Psoas muscle (tissue), 8 donors: ENCODE measurements around the gene POGK. TPM values are rescaled to one million over a fixed set of nuclear protein-coding genes. Genes with fewer than 3 reads are reported as not detected.
"Not testable (repeated sequence)": the region's sequence is repeated elsewhere in the genome, so short reads cannot be mapped to it uniquely, and the experiment has no call there.

Experiments used
- ATAC-seq, 4 donors: fragments of 200-7000 bp; cut with Tn5 transposase; one replicate each; pipeline ENCODE4 v1.9.1; 2020; ENCODE audit warnings: moderate library complexity in 3 of 4, mild to moderate bottlenecking in 2 of 4
- DNase-seq, 2 donors: peaks; one replicate each; pipeline ENCODE4 v3.0.0-alpha.2; 2020
- H3K27ac ChIP-seq: fragments of 200-600 bp; one replicate; pipeline ENCODE4 v1.8.0; 2022
- H3K27me3 ChIP-seq, 3 donors: fragments of 200-600 bp in 1 of 3; one replicate each; pipeline versions ENCODE4 v1.6.1 to v1.8.0; 2013 to 2022; ENCODE audit warnings: low read length in 2 of 3, mild to moderate bottlenecking in 2 of 3, moderate library complexity in 1 of 3; ENCODE audit not compliant: insufficient read depth in 3 of 3
- H3K36me3 ChIP-seq, 2 donors: fragments of 200-600 bp in 1 of 2; one replicate each; pipeline versions ENCODE4 v1.6.1 to v1.8.0; 2013 to 2022; ENCODE audit warnings: low read depth in 1 of 2, mild to moderate bottlenecking in 1 of 2, moderate library complexity in 1 of 2; ENCODE audit not compliant: insufficient read depth in 1 of 2
- H3K4me1 ChIP-seq: fragments of 200-600 bp; one replicate; pipeline ENCODE4 v1.8.0; 2022
- H3K4me3 ChIP-seq: fragments of 200-600 bp; one replicate; pipeline ENCODE4 v1.8.0; 2022; ENCODE audit warnings: mild to moderate bottlenecking
- H3K9me3 ChIP-seq: fragments of 200-600 bp; one replicate; pipeline ENCODE4 v1.8.0; 2022
- WGBS, 3 donors: extraction: QIAGEN DNeasy Blood & Tissue Kit; methylation state at CpG; one replicate each; pipeline versions ENCODE4 v1.1.6 to v1.1.7; 2013; 5-methylcytosine and 5-hydroxymethylcytosine counted together
- intact Hi-C, 2 donors: fragments of 100-400 bp; cut with DNase I; formaldehyde crosslinking; loops; one replicate each; pipeline versions ENCODE4 v1.11.0 to v1.14.2; 2022
- polyA plus RNA-seq, 3 donors: library from polyadenylated mRNA; stranded (reverse); fragments of 200-250 nt; gene quantifications; one replicate each; pipeline ENCODE4 v1.2.3, GENCODE V29; 2013
- total RNA-seq, 4 donors: library from RNA; stranded (reverse); fragmentation: NEBNext Ultra II Directional in 2 of 4; extraction: Animal tissue kit (Norgen Biotek cat#: 25700) in 2 of 4; gene quantifications; one replicate each; pipeline versions ENCODE4 v1.2.1 to v1.2.4, GENCODE V29; 2021 to 2023
- TF ChIP-seq, protein P1 (sequence below): fragments of 200-600 bp; IDR thresholded peaks from one replicate; pipeline ENCODE4 v1.8.0; 2022; ENCODE audit warnings: antibody characterized with exemption
- donor health status: healthy with polysubstance abuse.
- donor health status: DM: no; HTN: no; CAD: no; lungs with moderate emphysema.
- donor health status: Bipolar disorder and iron deficiency.
- donor health status: healthy.
- donor health status: DM: yes; HTN: yes; CAD: no.
- donor health status: DM: no; HTN: no; CAD: no.
- donor health status: DM: no; HTN: no; CAD: no.
- donor health status: DM: yes; HTN: yes; CAD: no.

The POGK gene
- total and polyA plus RNA-seq, 7 donors = 3.4 to 15.6 (median 9.1) TPM

DNA sequence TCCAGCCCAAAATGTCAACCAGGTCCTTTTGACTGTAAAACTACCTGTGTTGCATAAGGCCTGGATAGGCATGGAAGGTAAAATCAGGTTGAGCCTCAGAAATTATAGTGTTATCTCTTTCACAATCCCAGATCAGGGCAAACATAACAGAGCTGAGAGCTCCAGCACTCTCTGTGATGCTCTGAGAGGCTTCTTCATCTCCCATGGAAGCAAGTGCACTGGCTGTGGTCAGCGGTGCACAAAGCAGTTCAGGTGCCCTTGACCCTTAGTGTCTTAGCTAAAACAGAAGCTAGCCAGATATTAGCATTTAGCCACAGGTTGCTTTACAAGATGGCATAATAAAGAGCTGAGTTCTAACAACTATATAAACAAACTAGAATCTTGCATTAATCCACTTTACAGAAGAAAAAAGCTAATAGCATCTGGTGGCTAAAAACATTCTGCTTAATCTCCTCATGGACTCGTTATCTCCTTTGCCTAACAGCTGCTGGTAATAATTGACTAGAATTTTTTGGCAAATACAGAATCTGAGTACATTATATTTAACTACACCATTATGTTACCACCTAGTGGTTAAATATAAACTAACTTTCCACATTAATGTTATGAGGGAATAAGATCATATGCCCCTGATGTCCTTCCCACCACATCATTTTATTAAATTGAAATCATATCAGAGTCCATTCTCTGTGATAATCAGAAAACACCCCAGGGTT, 25.6 kb upstream of the POGK start:
- Histone ChIP-seq H3K4me1 (no peaks in the 10 kb centered on the region), H3K4me3 (no peak overlapping the region), H3K36me3 (no peaks in the 10 kb centered on the region), H3K27ac (no peak overlapping the region), H3K9me3 (no peaks in the 10 kb centered on the region), H3K27me3 (no peaks in the 10 kb centered on the region)
- intact Hi-C loops = no loop called here
- DNase-seq (no peak), ATAC-seq (no peak)
- TF ChIP-seq, protein P1, sequence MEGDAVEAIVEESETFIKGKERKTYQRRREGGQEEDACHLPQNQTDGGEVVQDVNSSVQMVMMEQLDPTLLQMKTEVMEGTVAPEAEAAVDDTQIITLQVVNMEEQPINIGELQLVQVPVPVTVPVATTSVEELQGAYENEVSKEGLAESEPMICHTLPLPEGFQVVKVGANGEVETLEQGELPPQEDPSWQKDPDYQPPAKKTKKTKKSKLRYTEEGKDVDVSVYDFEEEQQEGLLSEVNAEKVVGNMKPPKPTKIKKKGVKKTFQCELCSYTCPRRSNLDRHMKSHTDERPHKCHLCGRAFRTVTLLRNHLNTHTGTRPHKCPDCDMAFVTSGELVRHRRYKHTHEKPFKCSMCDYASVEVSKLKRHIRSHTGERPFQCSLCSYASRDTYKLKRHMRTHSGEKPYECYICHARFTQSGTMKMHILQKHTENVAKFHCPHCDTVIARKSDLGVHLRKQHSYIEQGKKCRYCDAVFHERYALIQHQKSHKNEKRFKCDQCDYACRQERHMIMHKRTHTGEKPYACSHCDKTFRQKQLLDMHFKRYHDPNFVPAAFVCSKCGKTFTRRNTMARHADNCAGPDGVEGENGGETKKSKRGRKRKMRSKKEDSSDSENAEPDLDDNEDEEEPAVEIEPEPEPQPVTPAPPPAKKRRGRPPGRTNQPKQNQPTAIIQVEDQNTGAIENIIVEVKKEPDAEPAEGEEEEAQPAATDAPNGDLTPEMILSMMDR = no peak
- WGBS, 3 donors = 49 to 51% (median 50%) methylated on average over 2 of the region's 2 CpGs

DNA sequence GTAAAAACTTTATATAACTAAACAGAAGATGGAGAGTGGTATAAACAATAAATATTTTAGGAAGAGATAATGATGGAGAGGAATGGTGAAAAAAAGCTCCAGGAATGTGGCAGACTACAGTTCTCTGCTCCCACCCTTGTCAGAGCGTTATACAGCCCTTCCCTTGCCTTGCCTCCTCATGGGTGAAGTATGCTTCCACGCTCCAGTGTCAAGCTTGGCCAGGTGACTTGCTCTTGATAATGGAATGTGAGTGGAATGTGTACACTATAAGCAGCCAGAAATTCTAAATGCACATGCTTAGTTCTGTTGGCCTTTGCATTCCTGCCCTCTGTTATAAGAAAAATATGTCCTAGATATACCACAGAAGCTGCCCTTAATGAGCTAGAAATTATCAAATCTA, 24.7 kb upstream of the POGK start:
- Histone ChIP-seq H3K36me3 (no peaks in the 10 kb centered on the region), H3K4me3 (no peak overlapping the region), H3K27ac (no peak overlapping the region), H3K27me3 (no peaks in the 10 kb centered on the region), H3K4me1 (no peaks in the 10 kb centered on the region), H3K9me3 (no peaks in the 10 kb centered on the region)
- intact Hi-C loops = no loop called here
- no peak for DNase-seq
- ATAC-seq = no peak
- WGBS, 3 donors = 52 to 63% (median 61%) methylated on average over 2 of the region's 2 CpGs
- TF ChIP-seq, protein P1 = no peak

DNA sequence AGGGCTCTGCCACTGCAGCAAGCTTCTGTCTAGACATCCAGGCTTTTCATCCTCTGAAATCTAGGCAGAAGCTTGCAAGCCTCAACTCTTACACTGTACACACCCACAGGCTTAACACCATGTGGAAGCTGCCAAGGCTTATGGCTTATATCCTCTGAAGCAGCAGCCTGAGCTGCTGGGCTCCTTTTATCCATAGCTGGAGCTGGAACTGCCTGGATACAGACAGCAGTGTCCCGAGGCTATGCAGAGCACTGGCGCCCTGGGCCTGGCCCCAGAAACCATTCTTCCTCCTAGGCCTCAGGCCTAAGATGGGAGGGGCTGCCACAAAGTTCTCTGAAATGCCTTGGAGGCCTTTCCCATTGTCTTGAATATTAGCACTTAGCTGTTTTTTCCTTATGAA, 19.3 kb upstream of the POGK start:
- no peaks in the 10 kb centered on the region for H3K36me3 ChIP-seq
- no peak overlapping the region for H3K27ac ChIP-seq
- DNase-seq (no peak), ATAC-seq (no peak)
- TF ChIP-seq, protein P1 = no peak
- 54 to 75% (median 64%) methylated on average over 2 of the region's 2 CpGs for WGBS, 3 donors
- no peaks in the 10 kb centered on the region for H3K27me3 ChIP-seq
- no peaks in the 10 kb centered on the region for H3K9me3 ChIP-seq
- H3K4me3 ChIP-seq = no peak overlapping the region
- intact Hi-C loops = no loop called here
- no peaks in the 10 kb centered on the region for H3K4me1 ChIP-seq

DNA sequence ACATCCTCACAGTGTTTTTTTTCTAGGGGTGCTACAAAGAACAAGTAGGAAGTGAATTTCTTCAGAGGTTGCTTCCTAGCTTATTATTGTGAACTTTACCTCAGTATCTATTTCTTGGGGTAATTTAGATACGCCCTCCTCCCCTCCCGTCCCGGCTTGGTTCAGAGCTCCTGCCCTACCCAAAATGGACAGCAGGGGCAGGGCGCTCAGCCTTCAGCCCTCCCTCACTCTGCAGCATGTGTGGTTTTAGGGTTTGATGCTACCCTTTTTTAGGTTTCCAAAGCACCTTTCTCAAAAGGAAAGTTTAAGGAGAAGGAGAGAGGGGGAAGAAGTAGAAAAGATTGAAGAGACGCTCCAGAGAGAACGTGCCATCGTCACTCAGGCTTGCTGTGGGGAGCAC, 16.9 kb upstream of the POGK start:
- Histone ChIP-seq H3K4me1 (no peaks in the 10 kb centered on the region), H3K27me3 (no peaks in the 10 kb centered on the region), H3K9me3 (no peaks in the 10 kb centered on the region), H3K36me3 (no peaks in the 10 kb centered on the region), H3K4me3 (no peak overlapping the region), H3K27ac (no peak overlapping the region)
- 60 to 65% (median 61%) methylated on average over 7 of the region's 7 CpGs for WGBS, 3 donors
- ATAC-seq (no peak), DNase-seq (no peak)
- TF ChIP-seq, protein P1 = no peak
- intact Hi-C loops = no loop called here

DNA sequence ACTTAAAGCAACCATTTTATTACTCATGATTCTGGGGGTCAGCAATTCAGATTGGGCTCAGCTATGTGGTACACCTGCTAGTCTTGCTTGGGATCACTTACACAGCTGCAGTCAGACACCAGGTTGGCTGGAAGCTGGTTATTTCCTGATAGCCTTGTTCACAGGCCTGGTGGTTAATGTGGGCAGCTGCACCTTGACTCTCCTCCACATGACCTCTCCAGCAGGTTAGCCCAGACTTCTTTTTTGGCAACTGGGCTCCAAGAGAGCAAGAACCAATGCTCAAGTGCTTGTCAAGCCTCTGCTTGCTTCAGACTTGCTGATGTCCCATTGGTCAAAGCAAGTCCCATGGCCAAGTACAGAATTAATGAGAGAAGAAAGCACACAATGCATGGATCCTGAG, 11.8 kb upstream of the POGK start:
- Histone ChIP-seq H3K36me3 (no peaks in the 10 kb centered on the region), H3K27me3 (peaks cover 0 to 2% (median 0%) of the 10 kb centered on the region in 3 donors), H3K9me3 (peaks cover 7% of the 10 kb centered on the region), H3K27ac (no peak overlapping the region), H3K4me3 (no peak overlapping the region), H3K4me1 (no peaks in the 10 kb centered on the region)
- DNase-seq (no peak), ATAC-seq (no peak)
- TF ChIP-seq, protein P1 = no peak
- intact Hi-C loops = no loop called here

DNA sequence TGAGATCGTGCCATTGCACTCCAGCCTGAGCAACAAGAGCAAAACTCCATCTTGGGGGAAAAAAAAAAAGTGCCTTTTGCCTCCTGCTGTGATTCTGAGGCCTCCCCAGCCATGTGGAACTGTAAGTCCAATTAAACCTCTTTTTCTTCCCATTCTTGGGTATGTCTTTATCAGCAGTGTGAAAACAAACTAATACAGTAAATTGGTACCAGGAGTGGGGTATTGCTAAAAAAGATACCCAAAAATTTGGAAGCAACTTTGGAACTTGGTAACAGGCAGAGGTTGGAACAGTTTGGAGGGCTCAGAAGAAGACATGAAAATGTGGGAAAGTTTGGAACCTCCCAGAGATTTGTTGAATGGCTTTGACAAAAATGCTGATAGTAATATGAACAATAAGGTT, 9.5 kb upstream of the POGK start:
- ATAC-seq, H3K36me3 ChIP-seq, H3K27me3 ChIP-seq, H3K4me3 ChIP-seq, intact Hi-C loops, H3K9me3 ChIP-seq, DNase-seq, H3K27ac ChIP-seq, H3K4me1 ChIP-seq: not testable (repeated sequence)
- WGBS, 3 donors = 71 to 82% (median 72%) methylated on average over 1 of the region's 1 CpG
